HG02642 (cell line): ENCODE data around the gene KIAA1217.

Experiments
- ATAC-seq: cut with Tn5 transposase; IDR thresholded peaks from one replicate; pipeline ENCODE4 v1.9.1; 2021; ENCODE audit warnings: mild to moderate bottlenecking; ENCODE audit not compliant: unreplicated experiment, poor library complexity

The KIAA1217 gene

GRCh38 chr10:24240041-24240751 is 31.3 kb downstream of the KIAA1217 start:
- no peak for ATAC-seq

GRCh38 chr10:24241536-24242040 is 32.6 kb downstream of the KIAA1217 start:
- no peak for ATAC-seq

GRCh38 chr10:24242562-24242961 is 33.6 kb downstream of the KIAA1217 start:
- ATAC-seq: no peak

GRCh38 chr10:24246365-24246764 is 37.4 kb downstream of the KIAA1217 start:
- no peak for ATAC-seq

- no peak for ATAC-seq
Observed at GRCh38 chr10:24247841-24248240, 38.9 kb downstream of the KIAA1217 start.

GRCh38 chr10:24249829-24250415 is 41.0 kb downstream of the KIAA1217 start:
- ATAC-seq: no peak

- no peak for ATAC-seq
Observed at GRCh38 chr10:24251547-24251946, 42.6 kb downstream of the KIAA1217 start.

GRCh38 chr10:24254180-24254579 is 45.2 kb downstream of the KIAA1217 start:
- no peak for ATAC-seq

- no peak for ATAC-seq
Observed at GRCh38 chr10:24255115-24255880, 46.4 kb downstream of the KIAA1217 start.

- no peak for ATAC-seq
Observed at GRCh38 chr10:24255881-24256311, 47.0 kb downstream of the KIAA1217 start.

- no peak for ATAC-seq
Observed at GRCh38 chr10:24256619-24257107, 47.7 kb downstream of the KIAA1217 start.

- ATAC-seq: no peak
Observed at GRCh38 chr10:24257588-24257987, 48.6 kb downstream of the KIAA1217 start.

- no peak for ATAC-seq
Observed at GRCh38 chr10:24259365-24260130, 50.6 kb downstream of the KIAA1217 start.

GRCh38 chr10:24261627-24262026 is 52.7 kb downstream of the KIAA1217 start:
- ATAC-seq: no peak

- ATAC-seq: no peak
Observed at GRCh38 chr10:24262929-24263590, 54.1 kb downstream of the KIAA1217 start.

GRCh38 chr10:24269476-24269875 is 60.5 kb downstream of the KIAA1217 start:
- ATAC-seq: no peak

GRCh38 chr10:24272374-24272773 is 63.4 kb downstream of the KIAA1217 start:
- ATAC-seq: no peak

GRCh38 chr10:24277277-24277676 is 68.3 kb downstream of the KIAA1217 start:
- ATAC-seq: no peak

GRCh38 chr10:24277771-24278170 is 68.8 kb downstream of the KIAA1217 start:
- ATAC-seq: no peak
